Trophoblast cell (in vitro differentiated cells and primary cell): Measurements from ENCODE around the gene BNIP5.

Source experiments
- DNase-seq, 2 donors: peaks; one replicate each; pipeline ENCODE4 v3.0.0-alpha.2; 2016
- H2AFZ ChIP-seq: 2 replicates; pipeline ENCODE4 v1.6.1; 2013; ENCODE audit warnings: low read length, moderate library complexity, mild to moderate bottlenecking; ENCODE audit not compliant: insufficient read depth, poor library complexity
- H2AK5ac ChIP-seq: 2 replicates; pipeline ENCODE4 v1.6.1; 2013; ENCODE audit warnings: mild to moderate bottlenecking, low read length
- H2BK120ac ChIP-seq: 2 replicates; pipeline ENCODE4 v1.6.1; 2013; ENCODE audit warnings: low read length, mild to moderate bottlenecking, moderate library complexity; ENCODE audit not compliant: insufficient read depth, poor library complexity
- H2BK12ac ChIP-seq: 2 replicates; pipeline ENCODE4 v1.6.1; 2013; ENCODE audit warnings: mild to moderate bottlenecking, low read length, moderate library complexity
- H2BK5ac ChIP-seq: 2 replicates; pipeline ENCODE4 v1.6.1; 2013; ENCODE audit warnings: low read length, low read depth, moderate library complexity, mild to moderate bottlenecking; ENCODE audit not compliant: poor library complexity
- H3K14ac ChIP-seq: 2 replicates; pipeline ENCODE4 v1.6.1; 2013; ENCODE audit warnings: mild to moderate bottlenecking, low read length
- H3K18ac ChIP-seq: 2 replicates; pipeline ENCODE4 v1.6.1; 2013; ENCODE audit warnings: mild to moderate bottlenecking, low read length
- H3K23ac ChIP-seq: 2 replicates; pipeline ENCODE4 v1.6.1; 2013; ENCODE audit warnings: low read length
- H3K27ac ChIP-seq: 2 replicates; pipeline ENCODE4 v1.5.1; 2013; ENCODE audit warnings: low read depth, mild to moderate bottlenecking, inconsistent platforms, low read length, moderate library complexity
- H3K27me3 ChIP-seq: 2 replicates; pipeline ENCODE4 v1.6.1; 2013; ENCODE audit warnings: inconsistent platforms, mild to moderate bottlenecking, low read length, moderate library complexity; ENCODE audit not compliant: insufficient read depth
- H3K36me3 ChIP-seq, 2 experiments: 1 replicate in 1 of 2; 2 replicates in 1 of 2; pipeline ENCODE4 v1.6.1; 2013; ENCODE audit warnings: low read length in 2 of 2, mild to moderate bottlenecking in 2 of 2, moderate library complexity in 1 of 2; ENCODE audit not compliant: insufficient read depth in 2 of 2, control insufficient read depth in 1 of 2
- H3K4ac ChIP-seq: 2 replicates; pipeline ENCODE4 v1.6.1; 2013; ENCODE audit warnings: low read depth, mild to moderate bottlenecking, low read length, moderate library complexity
- H3K4me1 ChIP-seq, 2 experiments: 1 replicate in 1 of 2; 2 replicates in 1 of 2; pipeline ENCODE4 v1.6.1; 2013; ENCODE audit warnings: low read length in 2 of 2, mild to moderate bottlenecking in 2 of 2, moderate library complexity in 1 of 2; ENCODE audit not compliant: insufficient read depth in 2 of 2, control insufficient read depth in 1 of 2
- H3K4me2 ChIP-seq: 2 replicates; pipeline ENCODE4 v1.6.1; 2013; ENCODE audit warnings: inconsistent platforms, mild to moderate bottlenecking, low read length, moderate library complexity
- H3K4me3 ChIP-seq: 2 replicates; pipeline ENCODE4 v1.5.1; 2013; ENCODE audit warnings: mild to moderate bottlenecking, low read depth, low read length, inconsistent platforms
- H3K79me1 ChIP-seq: one replicate; pipeline ENCODE4 v1.6.1; 2013; ENCODE audit warnings: low read length
- H3K79me2 ChIP-seq: 2 replicates; pipeline ENCODE4 v1.6.1; 2013; ENCODE audit warnings: low read length, mild to moderate bottlenecking; ENCODE audit not compliant: control insufficient read depth, insufficient read depth, poor library complexity
- H3K9ac ChIP-seq: 2 replicates; pipeline ENCODE4 v1.6.1; 2013; ENCODE audit warnings: mild to moderate bottlenecking, low read length
- H3K9me3 ChIP-seq: 2 replicates; pipeline ENCODE4 v1.6.1; 2013; ENCODE audit warnings: low read depth, mild to moderate bottlenecking, control low read depth, inconsistent platforms, low read length; ENCODE audit not compliant: insufficient read depth
- H4K12ac ChIP-seq: 2 replicates; pipeline ENCODE4 v1.6.1; 2013; ENCODE audit warnings: low read depth, mild to moderate bottlenecking, low read length, moderate library complexity
- H4K8ac ChIP-seq: 2 replicates; pipeline ENCODE4 v1.6.1; 2013; ENCODE audit warnings: low read depth, mild to moderate bottlenecking, low read length, moderate library complexity
- H4K91ac ChIP-seq: one replicate; pipeline ENCODE4 v1.6.1; 2013; ENCODE audit warnings: low read depth, mild to moderate bottlenecking, low read length, moderate library complexity
- WGBS: extraction: QIAGEN DNeasy Blood & Tissue Kit; methylation state at CpG from one replicate; pipeline ENCODE4 v1.1.7; 2013; ENCODE audit warnings: missing lambda C conversion rate; ENCODE audit not compliant: insufficient read length, insufficient coverage; ENCODE audit errors: extremely low coverage; 5-methylcytosine and 5-hydroxymethylcytosine counted together

BNIP5 gene

GRCh38 chr6:36346486-36347273 lies 10.0 kb upstream of the BNIP5 start:
- WGBS = no CpG with 5 or more reads among the region's 20 CpGs
- Histone ChIP-seq H2BK5ac (no peak overlapping the region), H3K4me3 (no peak overlapping the region), H3K27me3 (no peaks in the 10 kb centered on the region), H3K23ac (no peak overlapping the region), H3K9me3 (no peaks in the 10 kb centered on the region), H2BK12ac (no peak overlapping the region), H3K9ac (no peak overlapping the region), H2BK120ac (no peak overlapping the region), H3K79me2 (no peaks in the 10 kb centered on the region), H3K18ac (no peak overlapping the region), H3K27ac (no peak overlapping the region), H3K4me2 (no peak overlapping the region), H2AFZ (no peak overlapping the region), H3K4ac (no peak overlapping the region), H3K79me1 (no peaks in the 10 kb centered on the region), H3K14ac (no peak overlapping the region), H2AK5ac (no peak overlapping the region), H3K36me3 (no peaks in the 10 kb centered on the region), H4K12ac (no peak overlapping the region), H4K91ac (no peak overlapping the region), H3K4me1 (peaks cover 9 to 11% of the 10 kb centered on the region in 2 experiments), H4K8ac (no peak overlapping the region)
- DNase-seq = no peak

- peak overlapping the region; percentile 18 for H3K27ac ChIP-seq
- no peak overlapping the region for H3K4me3 ChIP-seq
- no peak overlapping the region for H2AFZ ChIP-seq
- no peaks in the 10 kb centered on the region for H3K79me2 ChIP-seq
- H3K9me3 ChIP-seq = no peaks in the 10 kb centered on the region
- H3K36me3 ChIP-seq = no peaks in the 10 kb centered on the region
- no peak overlapping the region for H2AK5ac ChIP-seq
- no peak overlapping the region for H3K23ac ChIP-seq
- H3K4ac ChIP-seq = no peak overlapping the region
- no peak overlapping the region for H4K91ac ChIP-seq
- peaks cover 8 to 9% of the 10 kb centered on the region in 2 experiments for H3K4me1 ChIP-seq
- no peaks in the 10 kb centered on the region for H3K79me1 ChIP-seq
- no peak overlapping the region for H3K9ac ChIP-seq
- H4K8ac ChIP-seq = no peak overlapping the region
- H2BK120ac ChIP-seq = no peak overlapping the region
- H2BK5ac ChIP-seq = no peak overlapping the region
- peak; percentile 38 to 62 for DNase-seq
- WGBS = no CpG with 5 or more reads among the region's 13 CpGs
- no peak overlapping the region for H3K18ac ChIP-seq
- H2BK12ac ChIP-seq = no peak overlapping the region
- no peak overlapping the region for H4K12ac ChIP-seq
- H3K4me2 ChIP-seq = no peak overlapping the region
- no peak overlapping the region for H3K14ac ChIP-seq
- no peaks in the 10 kb centered on the region for H3K27me3 ChIP-seq
Observed at GRCh38 chr6:36345681-36346466, 9.2 kb upstream of the BNIP5 start.

- Histone ChIP-seq H3K14ac (no peak overlapping the region), H2BK5ac (no peak overlapping the region), H3K79me2 (no peaks in the 10 kb centered on the region), H3K4me2 (no peak overlapping the region), H3K4me1 (peaks cover 9 to 13% of the 10 kb centered on the region in 2 experiments), H3K27ac (no peak overlapping the region), H3K23ac (no peak overlapping the region), H2BK120ac (no peak overlapping the region), H2AFZ (no peak overlapping the region), H3K36me3 (no peaks in the 10 kb centered on the region), H3K4ac (no peak overlapping the region), H3K79me1 (no peaks in the 10 kb centered on the region), H3K9ac (no peak overlapping the region), H3K18ac (no peak overlapping the region), H2AK5ac (no peak overlapping the region), H3K4me3 (no peak overlapping the region), H3K27me3 (no peaks in the 10 kb centered on the region), H3K9me3 (no peaks in the 10 kb centered on the region), H4K8ac (no peak overlapping the region), H4K12ac (no peak overlapping the region), H4K91ac (no peak overlapping the region), H2BK12ac (no peak overlapping the region)
- no peak for DNase-seq
- no CpG with 5 or more reads among the region's 5 CpGs for WGBS
Observed at GRCh38 chr6:36343109-36343680, 6.5 kb upstream of the BNIP5 start.

GRCh38 chr6:36340618-36341454 lies 4.1 kb upstream of the BNIP5 start:
- Histone ChIP-seq H3K4me3 (no peak overlapping the region), H3K27me3 (no peaks in the 10 kb centered on the region), H3K9ac (no peak overlapping the region), H3K14ac (no peak overlapping the region), H2AK5ac (no peak overlapping the region), H3K23ac (no peak overlapping the region), H3K4me1 (peaks cover 5 to 6% of the 10 kb centered on the region in 2 experiments), H4K8ac (no peak overlapping the region), H3K18ac (no peak overlapping the region), H3K79me1 (no peaks in the 10 kb centered on the region), H4K12ac (no peak overlapping the region), H2BK5ac (no peak overlapping the region), H3K79me2 (no peaks in the 10 kb centered on the region), H2BK120ac (no peak overlapping the region), H4K91ac (no peak overlapping the region), H3K4me2 (peak overlapping the region; percentile 44), H2BK12ac (no peak overlapping the region), H3K9me3 (no peaks in the 10 kb centered on the region), H3K4ac (no peak overlapping the region), H3K36me3 (no peaks in the 10 kb centered on the region), H3K27ac (no peak overlapping the region), H2AFZ (no peak overlapping the region)
- DNase-seq = peak; percentile 64 to 92
- no CpG with 5 or more reads among the region's 36 CpGs for WGBS
